ENCODE measurements around the gene KCND3. TPM values are rescaled to one million over a fixed set of nuclear protein-coding genes. Genes with fewer than 3 reads are reported as not detected.
A peak's percentile ranks its signal among the peaks of the same experiment; 100 is the strongest.

The KCND3 gene
- total and polyA plus RNA-seq, 4 donors: 1.1 to 25.3 (median 12.4) TPM

DNA sequence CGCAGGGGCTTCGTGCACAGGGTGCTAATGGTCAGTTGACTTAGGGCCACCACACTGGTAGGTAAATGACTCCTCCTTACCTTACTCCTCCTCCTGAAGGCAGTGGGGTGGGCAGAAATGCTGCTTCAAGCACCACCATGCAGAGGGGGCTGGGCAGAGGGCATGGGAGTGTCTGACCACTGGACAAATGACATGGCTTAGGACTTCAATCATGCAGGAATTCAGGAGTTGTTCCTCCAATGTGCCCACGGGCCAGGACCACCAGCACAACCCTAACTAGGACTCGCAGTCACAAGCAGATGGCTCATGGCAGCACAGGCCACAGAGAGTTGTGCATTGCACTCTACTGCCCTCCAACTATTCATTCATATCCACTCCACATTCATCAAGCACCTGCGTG lies 65.7 kb downstream of the KCND3 start:
- intact Hi-C loops (cut with DNase I): loop anchor here in 1 of 2 donors (5.0 kb wide), 1 partner anchor 64 kb away; the partner anchor contains the start of gene KCND3
- WGBS, 2 donors: 94% methylated on average over 5 of the region's 5 CpGs
- Histone ChIP-seq H3K36me3 (ENCODE audit: control insufficient read depth in 1 of 2, insufficient read depth in 2 of 2, low read length in 1 of 2) (no peaks in the 10 kb centered on the region), H3K27me3 (ENCODE audit: control insufficient read depth in 1 of 2, insufficient read depth in 2 of 2, low read length in 1 of 2) (no peaks in the 10 kb centered on the region), H3K27ac (ENCODE audit: low read depth in 1 of 2, low read length in 2 of 2) (no peak overlapping the region), H3K9me3 (ENCODE audit: control insufficient read depth, low read length) (no peaks in the 10 kb centered on the region), H3K4me1 (ENCODE audit: control insufficient read depth in 1 of 2, insufficient read depth in 2 of 2, low read length in 2 of 2) (no peaks in the 10 kb centered on the region), H3K4me3 (ENCODE audit: low read length in 2 of 2) (no peak overlapping the region)
- DNase-seq: no peak
- no peak for ATAC-seq (ENCODE audit: low FRiP score)

DNA sequence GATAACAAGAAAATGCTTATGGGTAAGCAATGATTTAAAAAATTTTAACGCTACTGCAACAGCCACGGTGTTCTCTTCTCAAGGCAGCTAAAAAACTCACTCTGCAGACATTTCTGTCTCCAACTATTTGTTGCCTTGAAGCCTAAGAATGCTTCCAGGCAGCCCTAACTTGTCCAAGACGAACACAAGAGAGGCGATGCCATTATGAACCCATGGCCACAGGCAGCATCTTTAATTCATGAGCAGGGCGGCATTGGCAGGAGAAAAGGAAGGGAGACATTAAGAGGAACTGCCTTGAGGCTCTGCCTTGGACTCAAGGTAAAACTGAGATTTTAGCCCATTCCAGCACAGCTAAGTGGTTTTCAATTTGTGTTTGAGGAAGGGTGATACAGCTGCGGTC lies 67.5 kb downstream of the KCND3 start:
- H3K4me3 ChIP-seq (ENCODE audit: low read length in 2 of 2): no peak overlapping the region
- ATAC-seq (ENCODE audit: low FRiP score) (no peak), DNase-seq (no peak)
- no peaks in the 10 kb centered on the region for H3K27me3 ChIP-seq (ENCODE audit: control insufficient read depth in 1 of 2, insufficient read depth in 2 of 2, low read length in 1 of 2)
- H3K27ac ChIP-seq (ENCODE audit: low read depth in 1 of 2, low read length in 2 of 2): no peak overlapping the region
- no peaks in the 10 kb centered on the region for H3K4me1 ChIP-seq (ENCODE audit: control insufficient read depth in 1 of 2, insufficient read depth in 2 of 2, low read length in 2 of 2)
- 91 to 92% methylated on average over 6 of the region's 6 CpGs for WGBS, 2 donors
- H3K36me3 ChIP-seq (ENCODE audit: control insufficient read depth in 1 of 2, insufficient read depth in 2 of 2, low read length in 1 of 2): no peaks in the 10 kb centered on the region
- intact Hi-C loops (cut with DNase I): loop anchor here (2.0 to 5.0 kb wide), 2 partner anchors 65 to 67 kb away; partner anchors contain the start of gene KCND3 (in 2 of the 2)
- H3K9me3 ChIP-seq (ENCODE audit: control insufficient read depth, low read length): no peaks in the 10 kb centered on the region

DNA sequence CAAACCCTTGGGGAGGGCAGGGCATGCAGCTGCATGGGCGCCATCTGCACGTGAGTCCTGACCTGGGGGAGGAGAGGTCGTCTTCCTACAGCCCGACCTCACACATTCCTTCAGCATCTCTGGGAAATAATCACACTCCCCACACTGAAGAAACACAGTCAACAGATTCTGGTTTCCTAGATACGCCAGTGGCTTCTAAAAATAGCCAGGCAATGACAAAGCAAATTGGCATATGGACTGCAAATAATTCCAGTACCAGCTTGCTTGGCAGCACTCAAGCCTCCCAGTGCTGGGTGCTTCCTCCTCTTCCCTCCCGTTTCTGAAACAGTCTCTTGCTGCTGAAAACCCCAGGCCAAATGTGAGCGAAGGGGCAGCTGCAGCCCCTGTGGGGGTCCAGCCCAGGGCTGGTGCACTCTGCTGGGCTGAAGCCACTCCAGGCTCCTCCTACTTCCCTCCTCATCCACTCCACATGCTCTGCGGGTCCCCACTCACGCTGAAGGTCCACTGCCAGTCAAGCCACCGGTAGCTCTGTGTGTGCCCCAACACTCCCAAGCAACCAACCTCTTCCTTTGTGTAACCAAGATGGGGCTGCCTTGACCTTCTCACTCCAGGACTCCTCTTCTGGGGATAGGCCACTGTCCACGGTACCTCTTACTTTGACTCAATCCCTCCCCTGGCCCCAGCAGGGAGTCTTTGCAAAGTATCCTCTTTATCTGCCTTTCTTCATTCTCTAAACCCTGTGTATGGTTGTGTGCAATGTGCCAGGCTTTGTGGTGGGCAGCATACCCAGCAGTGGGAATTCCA lies 69.0 kb downstream of the KCND3 start:
- Histone ChIP-seq H3K9me3 (ENCODE audit: control insufficient read depth, low read length) (no peaks in the 10 kb centered on the region), H3K4me3 (ENCODE audit: low read length in 2 of 2) (no peak overlapping the region), H3K27me3 (ENCODE audit: control insufficient read depth in 1 of 2, insufficient read depth in 2 of 2, low read length in 1 of 2) (no peaks in the 10 kb centered on the region), H3K27ac (ENCODE audit: low read depth in 1 of 2, low read length in 2 of 2) (peak overlapping the region; percentile 2 to 85), H3K36me3 (ENCODE audit: control insufficient read depth in 1 of 2, insufficient read depth in 2 of 2, low read length in 1 of 2) (no peaks in the 10 kb centered on the region), H3K4me1 (ENCODE audit: control insufficient read depth in 1 of 2, insufficient read depth in 2 of 2, low read length in 2 of 2) (no peaks in the 10 kb centered on the region)
- ATAC-seq (ENCODE audit: low FRiP score) (peak; percentile 81), DNase-seq (peak; percentile 70 to 82)
- intact Hi-C loops (cut with DNase I): loop anchor here (2.0 to 5.0 kb wide), 2 partner anchors 67 to 68 kb away; partner anchors contain the start of gene KCND3 (in 2 of the 2)
- 18 to 20% methylated on average over 11 of the region's 11 CpGs for WGBS, 2 donors

DNA sequence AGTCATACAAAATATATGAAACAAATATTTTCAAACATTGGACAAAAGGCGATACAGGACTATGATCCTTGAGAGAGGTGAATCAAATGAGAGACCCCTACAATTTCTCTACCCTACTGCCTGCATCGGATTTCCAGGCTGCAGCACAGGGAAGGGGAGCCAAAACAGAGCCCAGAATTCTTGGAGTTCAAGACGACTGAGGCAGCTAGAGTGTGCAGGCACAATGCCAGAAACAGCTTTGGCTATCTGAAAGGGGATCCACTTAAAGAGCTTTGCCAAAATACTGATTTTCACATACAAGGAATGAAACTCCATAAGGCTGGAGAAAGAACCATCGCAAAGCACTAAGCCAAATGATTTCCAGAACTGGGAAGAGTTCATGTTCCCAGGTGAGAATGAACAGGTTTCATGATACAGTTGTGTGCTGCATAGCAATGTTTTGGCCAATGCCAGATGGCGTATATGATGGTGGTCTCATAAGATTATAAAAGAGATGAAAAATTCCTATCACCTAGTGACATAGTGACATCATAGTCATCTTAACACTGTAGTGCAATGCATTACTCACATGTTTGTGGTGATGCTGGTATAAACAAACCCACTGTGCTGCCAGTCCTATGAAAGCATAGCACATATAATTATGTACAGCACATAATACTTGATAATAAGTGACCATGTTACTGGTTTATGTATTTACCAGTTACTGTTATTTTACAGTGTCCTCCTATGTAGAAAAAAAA lies 77.5 kb downstream of the KCND3 start:
- Histone ChIP-seq H3K27me3 (ENCODE audit: control insufficient read depth in 1 of 2, insufficient read depth in 2 of 2, low read length in 1 of 2) (no peaks in the 10 kb centered on the region), H3K27ac (ENCODE audit: low read depth in 1 of 2, low read length in 2 of 2) (no peak overlapping the region), H3K36me3 (ENCODE audit: control insufficient read depth in 1 of 2, insufficient read depth in 2 of 2, low read length in 1 of 2) (no peaks in the 10 kb centered on the region), H3K4me3 (ENCODE audit: low read length in 2 of 2) (no peak overlapping the region), H3K4me1 (ENCODE audit: control insufficient read depth in 1 of 2, insufficient read depth in 2 of 2, low read length in 2 of 2) (no peaks in the 10 kb centered on the region), H3K9me3 (ENCODE audit: control insufficient read depth, low read length) (no peaks in the 10 kb centered on the region)
- DNase-seq: no peak
- no peak for ATAC-seq (ENCODE audit: low FRiP score)
- 61 to 62% methylated on average over 5 of the region's 5 CpGs for WGBS, 2 donors
- intact Hi-C loops (cut with DNase I): no loop called here

DNA sequence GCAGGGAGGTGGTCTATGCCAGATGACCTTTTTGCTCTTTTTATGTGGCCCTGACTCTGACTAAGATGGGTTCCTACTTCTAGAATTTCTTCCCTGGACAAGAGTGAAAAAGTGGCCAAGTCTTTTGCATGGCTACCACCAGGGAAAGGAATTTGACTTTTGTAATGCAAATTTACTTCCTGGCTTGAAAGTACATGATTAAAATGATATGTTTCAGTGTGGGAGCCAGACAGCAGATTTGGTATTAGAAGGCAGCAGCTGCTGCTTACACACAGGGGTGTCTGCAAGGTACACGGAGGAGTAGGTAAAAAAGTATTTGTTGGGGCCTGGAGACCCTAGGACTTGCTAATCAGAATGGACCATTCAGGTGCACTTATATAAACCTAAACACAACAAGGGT lies 78.4 kb downstream of the KCND3 start:
- no peak overlapping the region for H3K27ac ChIP-seq (ENCODE audit: low read depth in 1 of 2, low read length in 2 of 2)
- H3K4me1 ChIP-seq (ENCODE audit: control insufficient read depth in 1 of 2, insufficient read depth in 2 of 2, low read length in 2 of 2): no peaks in the 10 kb centered on the region
- 68 to 96% methylated on average over 1 of the region's 1 CpG for WGBS, 2 donors
- H3K4me3 ChIP-seq (ENCODE audit: low read length in 2 of 2): no peak overlapping the region
- DNase-seq: no peak
- H3K9me3 ChIP-seq (ENCODE audit: control insufficient read depth, low read length): no peaks in the 10 kb centered on the region
- no peak for ATAC-seq (ENCODE audit: low FRiP score)
- H3K36me3 ChIP-seq (ENCODE audit: control insufficient read depth in 1 of 2, insufficient read depth in 2 of 2, low read length in 1 of 2): no peaks in the 10 kb centered on the region
- intact Hi-C loops (cut with DNase I): no loop called here
- H3K27me3 ChIP-seq (ENCODE audit: control insufficient read depth in 1 of 2, insufficient read depth in 2 of 2, low read length in 1 of 2): no peaks in the 10 kb centered on the region

DNA sequence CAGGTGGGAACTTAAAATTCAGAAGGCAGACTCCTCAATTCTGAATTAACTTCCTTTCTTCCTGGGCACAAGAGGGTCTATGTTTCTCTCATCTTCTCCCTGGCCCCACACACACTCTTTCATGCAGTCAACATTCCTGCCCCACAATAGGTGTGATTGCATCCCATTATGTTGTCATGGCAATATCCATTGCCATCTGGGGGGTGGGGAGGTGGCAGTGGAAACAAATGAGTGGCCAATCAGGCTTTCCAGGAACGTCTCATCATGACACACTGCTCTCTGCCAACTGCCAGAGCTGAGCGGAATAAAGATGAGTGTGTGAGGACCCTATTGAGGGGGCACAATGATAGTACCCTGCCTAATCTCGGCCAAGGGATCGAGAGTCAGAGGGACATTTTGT lies 80.4 kb downstream of the KCND3 start:
- intact Hi-C loops (cut with DNase I): loop anchor here in 1 of 2 donors (10.0 kb wide), 1 partner anchor 86 kb away; no protein-coding TSS in a partner anchor
- Histone ChIP-seq H3K36me3 (ENCODE audit: control insufficient read depth in 1 of 2, insufficient read depth in 2 of 2, low read length in 1 of 2) (no peaks in the 10 kb centered on the region), H3K4me3 (ENCODE audit: low read length in 2 of 2) (no peak overlapping the region), H3K9me3 (ENCODE audit: control insufficient read depth, low read length) (no peaks in the 10 kb centered on the region), H3K27ac (ENCODE audit: low read depth in 1 of 2, low read length in 2 of 2) (no peak overlapping the region), H3K4me1 (ENCODE audit: control insufficient read depth in 1 of 2, insufficient read depth in 2 of 2, low read length in 2 of 2) (no peaks in the 10 kb centered on the region), H3K27me3 (ENCODE audit: control insufficient read depth in 1 of 2, insufficient read depth in 2 of 2, low read length in 1 of 2) (no peaks in the 10 kb centered on the region)
- DNase-seq (no peak), ATAC-seq (ENCODE audit: low FRiP score) (no peak)
- 53 to 66% methylated on average over 4 of the region's 4 CpGs for WGBS, 2 donors

DNA sequence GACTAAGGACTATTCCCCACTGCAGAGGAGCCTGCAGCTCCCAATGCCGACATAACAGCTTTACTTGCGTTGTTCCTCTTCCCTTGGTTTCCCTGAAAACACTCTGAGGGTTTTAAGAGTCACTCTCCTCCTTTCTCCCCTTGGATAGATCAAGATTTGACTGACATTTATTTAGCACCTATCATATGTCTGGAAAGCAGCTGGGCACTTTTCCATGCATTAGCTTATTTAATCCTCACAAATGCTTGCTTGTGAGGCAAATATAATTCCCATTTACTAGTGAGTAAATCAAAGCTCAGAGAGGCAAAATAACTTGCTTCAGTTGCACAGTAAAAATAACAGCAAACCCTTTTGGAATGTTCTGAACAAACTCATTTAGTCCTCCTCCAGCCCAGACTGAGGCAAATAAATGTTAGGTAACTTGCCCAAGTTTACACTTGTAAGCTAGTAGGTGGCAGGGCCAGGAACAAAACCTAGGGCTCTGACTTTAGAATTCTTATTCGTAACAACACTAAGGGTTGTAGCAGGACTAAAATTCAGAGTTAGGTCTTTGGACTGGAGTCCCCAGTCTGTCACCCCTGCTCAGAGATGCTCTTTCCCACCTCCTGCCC lies 81.4 kb downstream of the KCND3 start:
- ATAC-seq (ENCODE audit: low FRiP score) (no peak), DNase-seq (no peak)
- H3K27ac ChIP-seq (ENCODE audit: low read depth in 1 of 2, low read length in 2 of 2): no peak overlapping the region
- 85 to 89% methylated on average over 3 of the region's 3 CpGs for WGBS, 2 donors
- no peak overlapping the region for H3K4me3 ChIP-seq (ENCODE audit: low read length in 2 of 2)
- no peaks in the 10 kb centered on the region for H3K36me3 ChIP-seq (ENCODE audit: control insufficient read depth in 1 of 2, insufficient read depth in 2 of 2, low read length in 1 of 2)
- H3K27me3 ChIP-seq (ENCODE audit: control insufficient read depth in 1 of 2, insufficient read depth in 2 of 2, low read length in 1 of 2): no peaks in the 10 kb centered on the region
- intact Hi-C loops (cut with DNase I): loop anchor here in 1 of 2 donors (10.0 kb wide), 1 partner anchor 87 kb away; no protein-coding TSS in a partner anchor
- no peaks in the 10 kb centered on the region for H3K9me3 ChIP-seq (ENCODE audit: control insufficient read depth, low read length)
- H3K4me1 ChIP-seq (ENCODE audit: control insufficient read depth in 1 of 2, insufficient read depth in 2 of 2, low read length in 2 of 2): no peaks in the 10 kb centered on the region

DNA sequence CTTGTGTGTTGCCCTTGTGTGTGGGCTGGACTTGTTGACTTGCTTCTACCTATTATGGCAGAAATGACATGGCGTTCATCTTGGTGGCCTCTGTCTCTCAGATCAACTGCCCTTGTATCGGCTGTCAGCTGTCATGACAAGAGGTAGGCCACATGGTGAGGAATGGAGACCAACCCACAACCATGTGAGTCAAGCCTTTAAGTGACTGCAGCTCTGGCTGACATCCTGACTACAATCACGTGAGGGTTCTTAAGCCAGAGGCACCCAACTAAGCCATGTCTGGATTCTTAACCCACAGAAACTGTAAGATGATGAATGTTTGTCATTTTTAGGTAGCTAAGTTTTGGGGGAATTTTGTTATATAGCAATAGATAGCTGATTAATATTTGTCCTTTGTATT lies 82.1 kb downstream of the KCND3 start:
- Histone ChIP-seq H3K4me3 (ENCODE audit: low read length in 2 of 2) (no peak overlapping the region), H3K27me3 (ENCODE audit: control insufficient read depth in 1 of 2, insufficient read depth in 2 of 2, low read length in 1 of 2) (no peaks in the 10 kb centered on the region), H3K27ac (ENCODE audit: low read depth in 1 of 2, low read length in 2 of 2) (no peak overlapping the region), H3K9me3 (ENCODE audit: control insufficient read depth, low read length) (no peaks in the 10 kb centered on the region), H3K4me1 (ENCODE audit: control insufficient read depth in 1 of 2, insufficient read depth in 2 of 2, low read length in 2 of 2) (no peaks in the 10 kb centered on the region), H3K36me3 (ENCODE audit: control insufficient read depth in 1 of 2, insufficient read depth in 2 of 2, low read length in 1 of 2) (no peaks in the 10 kb centered on the region)
- WGBS, 2 donors: 63 to 74% methylated on average over 3 of the region's 3 CpGs
- intact Hi-C loops (cut with DNase I): loop anchor here in 1 of 2 donors (10.0 kb wide), 1 partner anchor 87 kb away; no protein-coding TSS in a partner anchor
- ATAC-seq (ENCODE audit: low FRiP score) (no peak), DNase-seq (no peak)

Data from aorta (tissue), 5 donors.